Measurements from ENCODE around the gene CXCL13.

- TF ChIP-seq TAF1 (conservative IDR thresholded peaks at IDR 0.05) (no peak), RAD21 (IDR thresholded peaks at IDR 0.05) (no peak), GABPA (IDR thresholded peaks at IDR 0.05 in 1 of 2, conservative IDR thresholded peaks at IDR 0.05 in 1 of 2) (no peak), SP1 (IDR thresholded peaks at IDR 0.05) (no peak)
- TF ChIP-seq, protein P1, sequence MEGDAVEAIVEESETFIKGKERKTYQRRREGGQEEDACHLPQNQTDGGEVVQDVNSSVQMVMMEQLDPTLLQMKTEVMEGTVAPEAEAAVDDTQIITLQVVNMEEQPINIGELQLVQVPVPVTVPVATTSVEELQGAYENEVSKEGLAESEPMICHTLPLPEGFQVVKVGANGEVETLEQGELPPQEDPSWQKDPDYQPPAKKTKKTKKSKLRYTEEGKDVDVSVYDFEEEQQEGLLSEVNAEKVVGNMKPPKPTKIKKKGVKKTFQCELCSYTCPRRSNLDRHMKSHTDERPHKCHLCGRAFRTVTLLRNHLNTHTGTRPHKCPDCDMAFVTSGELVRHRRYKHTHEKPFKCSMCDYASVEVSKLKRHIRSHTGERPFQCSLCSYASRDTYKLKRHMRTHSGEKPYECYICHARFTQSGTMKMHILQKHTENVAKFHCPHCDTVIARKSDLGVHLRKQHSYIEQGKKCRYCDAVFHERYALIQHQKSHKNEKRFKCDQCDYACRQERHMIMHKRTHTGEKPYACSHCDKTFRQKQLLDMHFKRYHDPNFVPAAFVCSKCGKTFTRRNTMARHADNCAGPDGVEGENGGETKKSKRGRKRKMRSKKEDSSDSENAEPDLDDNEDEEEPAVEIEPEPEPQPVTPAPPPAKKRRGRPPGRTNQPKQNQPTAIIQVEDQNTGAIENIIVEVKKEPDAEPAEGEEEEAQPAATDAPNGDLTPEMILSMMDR (IDR thresholded peaks at IDR 0.05; ENCODE audit: low read depth, low read length, missing input control) = no peak
These were observed 7.6 kb downstream of the CXCL13 start for GRCh38 chr4:77613267-77613666.
